HUDEP-2 (cell line): ENCODE data around the gene RPS6KA4.

Experiments used
- DNase-seq, 76 experiments: peaks; one replicate each; lab custom pipeline; 2025; ENCODE audit not compliant: unreplicated experiment in 76 of 76; lab: John Stamatoyannopoulos, UW

The RPS6KA4 gene

GRCh38 chr11:64344787-64345186, 14.2 kb upstream of the RPS6KA4 start:
- DNase-seq = no peak

- DNase-seq = no peak
These were observed 11.6 kb upstream of the RPS6KA4 start for GRCh38 chr11:64347193-64347867.

GRCh38 chr11:64348383-64349024, 10.5 kb upstream of the RPS6KA4 start:
- peak in 73 of 76 experiments; percentile 36 to 87 (median 72) for DNase-seq

GRCh38 chr11:64349025-64349387, 10.0 kb upstream of the RPS6KA4 start:
- DNase-seq = no peak

DNA sequence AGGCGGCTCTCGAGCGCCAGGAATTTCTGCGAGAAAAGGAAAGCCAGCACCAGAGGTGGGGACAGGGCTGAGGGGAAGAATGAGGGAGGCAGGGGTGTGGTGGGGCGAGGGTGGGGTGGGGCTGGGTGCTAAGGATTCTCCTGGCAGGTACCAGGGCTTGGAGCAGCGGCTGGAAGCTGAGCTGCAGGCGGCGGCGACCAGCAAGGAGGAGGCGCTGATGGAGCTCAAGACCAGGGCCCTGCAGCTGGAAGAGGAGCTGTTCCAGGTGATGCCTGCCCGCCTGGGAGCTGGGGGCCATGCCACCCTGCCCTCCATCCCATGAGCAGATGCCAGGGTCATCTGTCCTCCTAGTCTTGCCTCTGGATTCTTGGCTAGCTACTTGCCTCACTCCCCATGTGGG, 9.6 kb upstream of the RPS6KA4 start:
- DNase-seq = no peak

DNA sequence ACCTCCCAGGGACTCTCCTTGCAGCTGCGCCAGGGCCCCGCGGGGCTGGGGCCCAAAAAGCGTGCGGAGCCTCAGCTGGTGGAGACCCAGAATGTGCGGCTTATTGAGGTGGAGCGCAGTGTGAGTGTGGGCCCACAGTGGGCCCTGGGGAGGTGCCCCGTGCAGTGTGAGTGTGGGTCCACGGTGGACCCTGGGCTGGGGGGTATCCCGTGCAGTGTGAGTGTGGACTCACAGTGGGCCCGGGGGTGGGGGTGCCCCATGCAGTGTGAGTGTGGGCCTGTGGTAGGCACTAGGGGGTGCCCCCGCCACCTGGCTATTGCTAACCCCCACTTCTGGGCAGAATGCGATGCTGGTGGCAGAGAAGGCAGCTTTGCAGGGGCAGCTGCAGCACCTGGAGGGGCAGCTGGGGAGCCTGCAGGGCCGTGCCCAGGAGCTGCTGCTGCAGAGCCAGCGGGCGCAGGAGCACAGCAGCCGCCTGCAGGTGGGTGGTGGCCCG, 7.8 kb upstream of the RPS6KA4 start:
- DNase-seq = no peak

DNA sequence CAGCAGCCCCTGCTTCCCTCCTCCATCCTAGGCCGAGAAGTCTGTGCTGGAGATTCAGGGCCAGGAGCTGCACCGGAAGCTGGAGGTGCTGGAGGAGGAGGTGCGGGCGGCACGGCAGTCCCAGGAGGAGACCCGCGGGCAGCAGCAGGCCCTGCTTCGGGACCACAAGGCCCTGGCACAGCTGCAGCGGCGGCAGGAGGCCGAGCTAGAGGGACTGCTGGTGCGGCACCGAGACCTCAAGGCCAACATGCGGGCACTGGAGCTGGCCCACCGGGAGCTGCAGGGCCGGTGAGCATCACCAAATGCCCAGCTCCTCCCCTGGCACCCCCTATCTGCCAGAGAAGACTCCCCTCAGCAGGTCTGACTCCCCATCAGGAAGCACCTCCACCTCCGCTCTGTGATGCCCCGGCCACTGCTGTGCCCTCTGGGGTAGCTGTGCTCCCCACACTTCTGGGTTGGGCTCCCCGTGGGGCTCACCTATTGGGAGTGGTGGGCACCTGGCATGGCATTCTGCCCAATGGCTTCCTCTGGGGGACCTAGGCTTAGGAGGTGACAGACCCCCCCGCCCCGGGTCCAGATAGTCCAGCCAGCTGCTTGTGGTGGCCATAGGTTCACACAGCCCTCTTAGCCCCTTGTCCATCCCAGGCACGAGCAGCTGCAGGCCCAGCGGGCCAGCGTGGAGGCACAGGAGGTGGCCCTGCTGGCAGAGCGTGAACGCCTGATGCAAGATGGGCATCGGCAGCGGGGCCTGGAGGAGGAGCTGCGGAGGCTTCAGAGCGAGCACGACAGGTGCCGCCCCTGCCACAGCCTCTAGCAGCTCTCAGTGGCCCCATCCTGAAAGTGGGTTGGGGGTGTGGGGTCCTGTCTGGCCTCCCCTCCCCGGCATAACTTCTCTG, 6.6 kb upstream of the RPS6KA4 start:
- no peak for DNase-seq

GRCh38 chr11:64352995-64353714, 5.8 kb upstream of the RPS6KA4 start:
- DNase-seq = no peak

- DNase-seq = no peak
These were observed 5.1 kb upstream of the RPS6KA4 start for GRCh38 chr11:64353715-64354506.

DNA sequence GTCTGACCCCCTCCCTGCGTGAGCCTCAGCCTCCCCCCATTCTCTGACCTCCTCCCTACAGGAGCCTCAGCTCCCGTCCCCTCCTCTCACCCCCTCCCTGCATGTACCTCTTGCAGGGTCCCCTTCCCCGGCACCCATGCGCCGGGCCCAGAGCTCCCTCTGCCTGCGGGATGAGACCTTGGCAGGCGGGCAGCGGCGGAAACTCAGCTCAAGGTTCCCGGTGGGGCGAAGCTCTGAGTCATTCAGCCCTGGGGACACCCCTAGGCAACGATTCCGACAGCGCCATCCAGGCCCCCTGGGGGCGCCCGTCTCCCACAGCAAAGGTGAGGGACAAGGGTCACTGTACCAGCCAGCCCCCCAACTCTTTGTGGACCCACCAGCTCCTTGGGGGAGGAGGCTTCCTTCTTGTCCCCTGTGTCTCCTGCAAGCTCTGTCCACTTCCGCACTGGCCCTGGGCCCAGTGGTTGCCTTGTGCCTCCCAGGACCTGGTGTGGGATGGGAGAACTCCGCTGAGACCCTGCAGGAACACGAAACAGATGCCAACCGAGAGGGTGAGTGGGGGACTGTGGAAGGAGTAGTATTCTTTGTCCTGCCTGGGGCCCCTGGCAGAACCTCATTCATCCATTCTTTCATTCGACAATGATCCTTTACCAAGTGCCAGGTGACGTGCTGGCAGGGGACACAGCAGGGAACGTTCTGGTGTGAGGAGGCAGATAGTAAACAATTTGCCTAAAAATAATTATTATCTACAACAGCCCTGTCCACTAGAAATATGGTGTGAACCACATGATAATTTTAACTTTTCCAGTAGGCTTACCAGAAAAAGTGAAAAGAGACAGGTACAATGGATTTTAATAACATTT, 3.7 kb upstream of the RPS6KA4 start:
- peak in 71 of 76 experiments; percentile 26 to 86 (median 71) for DNase-seq

DNA sequence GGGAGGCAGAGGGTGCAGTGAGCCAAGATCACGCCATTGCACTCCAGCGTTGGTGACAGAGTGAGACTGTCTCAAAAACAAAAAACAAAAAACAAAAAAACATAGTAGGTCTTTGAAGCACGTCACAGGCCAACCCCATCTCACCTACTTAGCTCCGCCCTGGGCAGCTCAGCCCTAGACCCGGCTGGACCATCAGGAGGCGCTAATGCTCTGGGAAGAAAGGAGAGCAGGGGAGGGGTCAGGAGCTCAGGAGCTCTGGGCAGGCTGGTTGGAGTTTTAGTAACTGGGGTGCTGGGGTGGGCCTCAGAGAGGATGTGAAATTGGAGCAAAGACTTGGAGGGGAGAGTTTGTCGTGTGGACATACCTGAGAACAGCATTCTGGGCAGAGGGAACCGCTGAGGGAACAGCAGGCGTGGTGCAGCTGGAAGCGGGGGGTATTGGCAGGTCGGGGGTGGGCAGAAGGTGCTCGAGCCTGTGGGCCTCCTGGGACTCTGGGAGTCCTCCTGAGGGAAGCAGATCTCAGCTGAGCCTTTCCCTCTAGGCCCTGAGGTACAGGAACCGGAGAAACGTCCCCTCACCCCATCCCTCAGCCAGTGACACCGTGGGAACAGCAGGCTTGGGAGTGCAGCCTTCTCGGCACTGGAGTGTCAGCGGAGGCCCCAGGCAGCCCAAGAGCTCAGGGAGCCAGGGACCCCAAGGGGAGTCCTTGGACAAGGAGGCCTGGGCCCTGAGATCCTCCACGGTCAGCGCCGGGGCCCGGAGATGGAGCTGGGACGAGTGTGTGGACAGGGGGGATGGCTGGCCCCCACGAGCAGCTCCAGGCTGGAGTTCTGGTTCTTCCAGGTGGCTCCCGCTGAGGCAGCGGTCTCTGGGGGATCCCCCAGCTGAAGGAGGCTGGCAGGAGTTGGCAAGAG, 2.2 kb upstream of the RPS6KA4 start:
- peak in 64 of 76 experiments; percentile 9 to 78 (median 47) for DNase-seq

- DNase-seq = no peak
These were observed 1.5 kb upstream of the RPS6KA4 start for GRCh38 chr11:64357446-64357845.

GRCh38 chr11:64357904-64358535, 942 bp upstream of the RPS6KA4 start:
- DNase-seq = peak in 56 of 76 experiments; percentile 1 to 79 (median 46)

GRCh38 chr11:64358536-64358906, 441 bp upstream of the RPS6KA4 start:
- DNase-seq = no peak

- no peak for DNase-seq
These were observed 917 bp downstream of the RPS6KA4 start for GRCh38 chr11:64359712-64360445.

DNA sequence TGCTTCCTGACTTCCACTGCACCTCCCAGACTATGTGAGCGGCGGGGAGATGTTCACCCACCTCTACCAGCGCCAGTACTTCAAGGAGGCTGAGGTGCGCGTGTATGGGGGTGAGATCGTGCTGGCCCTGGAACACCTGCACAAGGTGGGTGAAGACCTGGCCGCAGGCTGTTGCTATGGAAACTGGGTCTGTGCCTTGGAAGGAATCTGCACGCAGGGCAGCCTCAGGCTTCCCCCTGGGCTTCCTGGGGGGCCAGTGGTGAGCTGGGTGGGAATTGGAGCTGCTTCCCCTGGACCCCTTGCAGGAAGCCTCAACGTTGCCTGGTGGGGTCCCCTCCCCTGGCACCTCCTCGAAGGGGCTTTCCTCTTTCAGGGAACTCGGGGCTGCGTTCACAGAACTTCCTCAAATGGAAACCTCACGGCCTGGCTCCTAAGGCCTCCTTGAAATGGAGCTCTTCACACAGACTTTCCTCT, 1.5 kb downstream of the RPS6KA4 start:
- DNase-seq = no peak

DNA sequence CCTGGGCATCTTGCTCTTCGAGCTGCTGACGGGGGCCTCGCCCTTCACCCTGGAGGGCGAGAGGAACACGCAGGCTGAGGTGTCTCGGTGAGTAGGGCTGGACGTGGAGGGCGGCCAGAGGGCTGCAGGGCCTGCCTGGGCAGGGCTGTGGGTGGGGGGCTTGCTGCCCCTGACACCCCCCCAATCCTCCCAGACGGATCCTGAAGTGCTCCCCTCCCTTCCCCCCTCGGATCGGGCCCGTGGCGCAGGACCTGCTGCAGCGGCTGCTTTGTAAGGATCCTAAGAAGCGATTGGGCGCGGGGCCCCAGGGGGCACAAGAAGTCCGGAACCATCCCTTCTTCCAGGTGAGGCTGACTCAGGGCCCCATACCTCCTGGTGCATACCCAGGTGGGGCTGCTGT, 2.7 kb downstream of the RPS6KA4 start:
- DNase-seq = no peak
